Activated CD4-positive, alpha-beta T cell treated with anti-CD3 and anti-CD28 coated beads, Interleukin-2, amount 10 ng/mL, durations not matched to agents 7 days and 5 days (primary cell): Measurements from ENCODE around the gene YOD1. TPM values are rescaled to one million over a fixed set of nuclear protein-coding genes. Genes with fewer than 3 reads are reported as not detected.

Experiments
- CTCF ChIA-PET: fragments of 350-600 bp; sonication (Branson Sonifier 250); formaldehyde crosslinking; loops from one replicate; lab custom pipeline; 2021; ENCODE audit warnings: antibody characterized with exemption; lab: Charles Lee
- POLR2A ChIA-PET: fragments of 350-600 bp; sonication (Branson Sonifier 250); formaldehyde crosslinking; loops from one replicate; lab custom pipeline; 2021; ENCODE audit warnings: antibody characterized with exemption; lab: Charles Lee
- DNase-seq: peaks from one replicate; pipeline ENCODE4 v3.0.0-alpha.2; 2020
- H3K27ac Mint-ChIP-seq: one replicate; pipeline ENCODE4 v1.8.0; 2021; ENCODE audit warnings: mild to moderate bottlenecking, moderate library complexity, mixed read lengths
- H3K27me3 Mint-ChIP-seq: one replicate; pipeline ENCODE4 v1.8.0; 2021; ENCODE audit warnings: mixed read lengths
- H3K36me3 Mint-ChIP-seq: one replicate; pipeline ENCODE4 v1.8.0; 2021; ENCODE audit warnings: low read depth, mixed read lengths
- H3K4me1 Mint-ChIP-seq: one replicate; pipeline ENCODE4 v1.8.0; 2021; ENCODE audit warnings: mixed read lengths
- H3K4me3 Mint-ChIP-seq: one replicate; pipeline ENCODE4 v1.8.0; 2021; ENCODE audit warnings: mild to moderate bottlenecking, moderate library complexity, mixed read lengths
- H3K9me3 Mint-ChIP-seq: one replicate; pipeline ENCODE4 v1.8.0; 2021; ENCODE audit warnings: mixed read lengths
- total RNA-seq, 2 experiments: library from RNA; stranded (reverse); gene quantifications; one replicate each; pipeline ENCODE4 v1.2.3, GENCODE V29; 2021

YOD1 gene
- total RNA-seq, 2 experiments from 2014 or later: 7.3 TPM

DNA sequence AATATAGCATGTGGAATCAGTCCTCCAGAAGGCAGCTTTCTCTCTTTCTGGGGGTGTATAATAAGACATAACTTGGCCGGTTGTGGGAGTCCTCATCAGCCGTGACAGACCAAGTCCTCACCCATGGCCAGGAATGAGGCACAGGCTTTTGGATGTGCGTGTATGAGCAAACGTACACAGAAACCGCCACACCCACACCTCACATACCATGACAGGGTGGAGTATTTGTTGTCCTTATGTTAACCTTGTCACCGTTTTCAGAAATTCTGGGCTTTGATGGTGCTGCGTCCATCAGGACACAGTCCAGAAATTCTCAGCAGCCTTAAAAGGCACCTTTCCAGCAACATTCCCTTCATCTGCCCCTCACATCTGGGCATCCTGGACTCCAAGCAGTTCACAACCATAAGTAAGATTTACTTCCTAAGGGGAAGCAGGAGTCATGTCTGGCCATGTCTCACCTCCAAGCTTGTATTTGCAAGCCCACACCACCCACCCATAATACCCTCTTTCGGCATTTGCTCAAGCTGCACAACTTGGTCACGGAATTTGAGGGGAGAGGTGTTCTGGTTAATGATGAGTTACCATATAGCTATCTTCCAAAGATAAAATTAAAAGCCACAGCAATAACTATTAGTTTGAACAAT, 30.8 kb downstream of the YOD1 start:
- ChIA-PET CTCF (interaction anchor here (0.6 to 1.0 kb wide), 4 partner anchors 12 to 106 kb away, joined by 3 to 4 read pairs (median 3); no protein-coding TSS in a partner anchor), POLR2A (interaction anchor here (0.6 kb wide), 1 partner anchor 9 kb away, joined by 4 read pairs; no protein-coding TSS in a partner anchor)
- H3K27me3 Mint-ChIP-seq: peaks cover 7% of the 10 kb centered on the region
- no peaks in the 10 kb centered on the region for H3K9me3 Mint-ChIP-seq
- H3K4me1 Mint-ChIP-seq: peaks cover 3% of the 10 kb centered on the region
- no peaks in the 10 kb centered on the region for H3K36me3 Mint-ChIP-seq
- no peak overlapping the region for H3K27ac Mint-ChIP-seq
- DNase-seq: no peak
- no peak overlapping the region for H3K4me3 Mint-ChIP-seq

DNA sequence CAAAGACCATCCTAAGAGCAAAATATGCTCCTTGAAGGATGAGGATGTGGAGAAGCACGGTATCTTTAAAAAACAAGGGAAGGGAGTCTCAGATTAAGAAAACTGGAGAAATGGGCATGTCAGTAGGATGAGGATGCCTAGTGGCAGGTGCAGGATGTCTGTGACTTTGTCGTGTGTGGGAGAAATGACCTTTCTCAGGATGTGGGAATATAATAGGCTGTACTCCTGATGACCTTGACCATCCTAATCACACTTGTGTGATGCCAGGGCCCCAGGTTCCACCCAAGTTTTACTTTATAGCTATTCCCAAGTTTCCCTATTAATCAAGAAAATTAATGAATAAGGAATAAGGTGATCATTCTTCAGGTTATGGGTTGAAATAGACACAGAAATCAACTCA, 31.3 kb downstream of the YOD1 start:
- peaks cover 3% of the 10 kb centered on the region for H3K4me1 Mint-ChIP-seq
- H3K36me3 Mint-ChIP-seq: no peaks in the 10 kb centered on the region

DNA sequence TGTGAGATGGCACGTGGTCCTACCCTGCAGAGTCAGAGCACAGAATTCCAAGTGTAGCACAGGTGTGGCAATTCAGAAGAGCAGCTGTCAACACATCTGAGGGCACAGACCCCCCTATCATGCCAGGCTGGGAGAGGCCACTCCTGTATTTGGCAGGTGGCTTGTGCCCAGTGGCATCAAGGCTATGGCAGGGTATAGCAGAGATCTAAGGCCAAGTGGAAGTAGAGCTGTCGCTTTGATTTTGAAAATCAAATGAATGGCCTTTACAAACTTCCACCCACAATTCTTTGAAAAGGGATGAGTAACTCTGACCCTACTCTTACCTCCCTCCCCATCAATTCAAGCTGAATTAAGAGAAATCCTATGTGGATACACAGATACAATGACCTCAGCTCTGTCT, 31.8 kb downstream of the YOD1 start:
- ChIA-PET POLR2A (no interaction called here), CTCF (interaction anchor here (0.9 kb wide), 1 partner anchor 21 kb away, joined by 5 read pairs; no protein-coding TSS in a partner anchor)
- DNase-seq: no peak
- no peaks in the 10 kb centered on the region for H3K36me3 Mint-ChIP-seq
- H3K9me3 Mint-ChIP-seq: no peaks in the 10 kb centered on the region
- no peak overlapping the region for H3K4me3 Mint-ChIP-seq
- peaks cover 3% of the 10 kb centered on the region for H3K4me1 Mint-ChIP-seq
- H3K27ac Mint-ChIP-seq: no peak overlapping the region
- peaks cover 12% of the 10 kb centered on the region for H3K27me3 Mint-ChIP-seq

More for the DNA sequence above, 31.3 kb downstream of the YOD1 start:
- POLR2A ChIA-PET: no interaction called here
- H3K9me3 Mint-ChIP-seq: no peaks in the 10 kb centered on the region
- CTCF ChIA-PET: interaction anchor here (0.6 to 0.9 kb wide), 2 partner anchors 21 to 106 kb away, joined by 4 to 5 read pairs; no protein-coding TSS in a partner anchor
- no peak overlapping the region for H3K4me3 Mint-ChIP-seq
- H3K27ac Mint-ChIP-seq: no peak overlapping the region
- H3K27me3 Mint-ChIP-seq: peaks cover 10% of the 10 kb centered on the region
- DNase-seq: no peak

DNA sequence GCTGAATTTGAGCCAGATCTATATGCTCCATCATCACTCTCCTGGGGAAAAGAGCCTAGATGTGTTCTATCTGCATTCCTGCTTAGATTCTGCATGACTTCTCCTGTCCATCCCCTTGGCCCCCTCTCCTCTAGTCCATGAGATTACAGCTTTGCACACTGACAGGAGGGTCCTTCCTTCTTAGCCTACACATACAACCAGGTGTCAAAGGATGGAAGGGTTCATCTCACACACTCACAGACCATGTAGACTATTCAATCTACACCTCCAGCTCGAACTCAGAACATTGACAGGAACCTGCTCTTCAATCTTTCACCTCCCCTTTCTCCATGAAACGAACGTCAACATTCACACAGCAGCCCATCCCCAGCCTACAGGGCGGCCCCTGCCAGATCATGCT, 32.3 kb downstream of the YOD1 start:
- ChIA-PET CTCF (interaction anchor here (0.9 kb wide), 1 partner anchor 22 kb away, joined by 5 read pairs; no protein-coding TSS in a partner anchor), POLR2A (no interaction called here)
- no peak overlapping the region for H3K27ac Mint-ChIP-seq
- no peak for DNase-seq
- no peak overlapping the region for H3K4me3 Mint-ChIP-seq
- peaks cover 3% of the 10 kb centered on the region for H3K4me1 Mint-ChIP-seq
- no peaks in the 10 kb centered on the region for H3K36me3 Mint-ChIP-seq
- H3K9me3 Mint-ChIP-seq: no peaks in the 10 kb centered on the region
- peaks cover 13% of the 10 kb centered on the region for H3K27me3 Mint-ChIP-seq

DNA sequence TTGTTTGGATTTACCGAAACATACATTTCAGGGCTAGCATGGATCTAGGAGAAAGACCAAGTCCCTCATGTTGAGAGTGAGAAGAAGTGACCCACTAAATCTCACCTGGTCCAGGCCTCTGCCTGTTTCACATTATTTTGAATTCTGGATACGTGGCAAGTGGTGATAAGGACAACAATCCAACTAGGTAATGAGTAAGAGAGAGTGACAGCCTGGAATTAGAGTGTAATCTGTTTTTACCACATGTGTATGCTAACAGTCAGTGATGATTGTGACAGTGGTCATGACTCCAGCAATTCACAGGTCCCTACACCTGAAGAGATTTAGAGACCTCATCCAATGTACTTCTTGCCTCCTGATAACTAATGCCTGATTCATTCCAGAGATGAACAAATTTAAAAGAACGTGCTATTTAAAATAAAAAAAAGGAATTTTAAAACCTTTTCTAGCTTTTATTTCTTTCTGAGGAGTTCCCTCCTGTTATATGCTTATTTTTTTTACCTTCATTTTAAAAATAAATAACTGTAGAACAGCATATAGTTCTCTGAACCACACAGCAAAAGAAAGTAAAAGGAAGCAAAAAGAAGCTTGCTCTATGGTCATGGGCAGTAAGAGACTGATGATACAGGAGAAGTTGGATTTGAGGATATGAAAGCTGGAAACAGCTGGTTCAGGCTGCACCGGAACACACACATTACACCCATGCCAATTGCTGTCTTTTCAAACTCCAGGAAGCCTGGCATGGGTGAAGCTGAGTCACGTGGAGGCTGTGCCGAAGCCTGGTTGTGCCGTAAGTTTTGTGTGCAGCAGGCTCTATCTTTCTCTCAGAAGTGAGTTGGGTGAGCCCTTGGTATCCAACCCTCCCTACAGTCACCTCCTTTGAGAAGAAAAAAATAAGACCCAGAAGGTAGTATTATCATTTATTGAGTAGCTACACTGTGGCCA, 33.1 kb downstream of the YOD1 start:
- POLR2A ChIA-PET: no interaction called here
- Mint-ChIP-seq H3K27ac (no peak overlapping the region), H3K27me3 (peaks cover 20% of the 10 kb centered on the region), H3K4me3 (no peak overlapping the region), H3K4me1 (peaks cover 3% of the 10 kb centered on the region), H3K36me3 (no peaks in the 10 kb centered on the region), H3K9me3 (no peaks in the 10 kb centered on the region)
- CTCF ChIA-PET: no interaction called here
- no peak for DNase-seq

DNA sequence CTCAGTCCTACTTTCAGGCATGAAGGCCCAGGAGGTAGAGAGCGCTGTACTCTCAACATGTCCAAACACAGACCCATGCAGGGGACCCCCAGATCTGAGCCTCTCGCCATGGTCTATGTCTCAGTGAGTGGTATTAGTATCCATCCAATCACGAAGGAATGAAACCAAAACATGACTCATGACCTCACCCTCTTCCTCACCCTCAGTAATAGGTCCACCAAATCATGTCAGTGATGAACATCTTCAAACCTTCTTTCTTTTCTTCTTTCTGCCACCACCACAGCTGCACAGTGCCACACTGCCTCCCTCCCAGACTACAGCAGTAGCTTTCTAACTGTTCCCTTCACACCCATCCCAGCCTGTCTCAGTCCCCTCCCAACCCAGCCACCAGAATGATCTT, 35.2 kb downstream of the YOD1 start:
- H3K9me3 Mint-ChIP-seq: no peaks in the 10 kb centered on the region
- no peak overlapping the region for H3K27ac Mint-ChIP-seq
- ChIA-PET CTCF (no interaction called here), POLR2A (no interaction called here)
- H3K4me3 Mint-ChIP-seq: no peak overlapping the region
- DNase-seq: no peak
- H3K4me1 Mint-ChIP-seq: peaks cover 3% of the 10 kb centered on the region
- H3K36me3 Mint-ChIP-seq: no peaks in the 10 kb centered on the region
- peaks cover 36% of the 10 kb centered on the region for H3K27me3 Mint-ChIP-seq

DNA sequence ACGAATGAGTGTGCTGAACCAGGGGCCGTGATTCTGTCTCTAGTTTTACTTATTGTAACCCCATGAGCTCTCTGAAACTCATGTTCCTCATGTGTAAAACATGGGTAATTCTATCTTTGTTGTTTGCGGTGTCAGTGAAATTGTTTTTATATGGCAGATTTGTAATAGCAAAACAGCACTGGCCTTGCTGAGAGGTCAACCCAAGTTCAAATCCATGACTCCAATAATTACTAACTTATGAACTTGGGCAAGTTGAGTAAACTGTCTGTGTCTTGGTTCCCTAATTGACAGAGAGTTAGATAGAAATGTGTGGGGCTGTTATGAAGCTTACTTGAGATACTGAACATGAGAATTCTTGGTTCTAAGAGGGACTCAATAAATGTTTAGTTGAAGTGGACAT, 36.3 kb downstream of the YOD1 start:
- H3K4me1 Mint-ChIP-seq: peaks cover 3% of the 10 kb centered on the region
- H3K9me3 Mint-ChIP-seq: no peaks in the 10 kb centered on the region
- no peak overlapping the region for H3K4me3 Mint-ChIP-seq
- peaks cover 37% of the 10 kb centered on the region for H3K27me3 Mint-ChIP-seq
- H3K36me3 Mint-ChIP-seq: no peaks in the 10 kb centered on the region
- CTCF ChIA-PET: interaction anchor here (0.9 kb wide), 1 partner anchor 11 kb away, joined by 4 read pairs; no protein-coding TSS in a partner anchor
- no peak overlapping the region for H3K27ac Mint-ChIP-seq
- DNase-seq: no peak
- POLR2A ChIA-PET: no interaction called here

DNA sequence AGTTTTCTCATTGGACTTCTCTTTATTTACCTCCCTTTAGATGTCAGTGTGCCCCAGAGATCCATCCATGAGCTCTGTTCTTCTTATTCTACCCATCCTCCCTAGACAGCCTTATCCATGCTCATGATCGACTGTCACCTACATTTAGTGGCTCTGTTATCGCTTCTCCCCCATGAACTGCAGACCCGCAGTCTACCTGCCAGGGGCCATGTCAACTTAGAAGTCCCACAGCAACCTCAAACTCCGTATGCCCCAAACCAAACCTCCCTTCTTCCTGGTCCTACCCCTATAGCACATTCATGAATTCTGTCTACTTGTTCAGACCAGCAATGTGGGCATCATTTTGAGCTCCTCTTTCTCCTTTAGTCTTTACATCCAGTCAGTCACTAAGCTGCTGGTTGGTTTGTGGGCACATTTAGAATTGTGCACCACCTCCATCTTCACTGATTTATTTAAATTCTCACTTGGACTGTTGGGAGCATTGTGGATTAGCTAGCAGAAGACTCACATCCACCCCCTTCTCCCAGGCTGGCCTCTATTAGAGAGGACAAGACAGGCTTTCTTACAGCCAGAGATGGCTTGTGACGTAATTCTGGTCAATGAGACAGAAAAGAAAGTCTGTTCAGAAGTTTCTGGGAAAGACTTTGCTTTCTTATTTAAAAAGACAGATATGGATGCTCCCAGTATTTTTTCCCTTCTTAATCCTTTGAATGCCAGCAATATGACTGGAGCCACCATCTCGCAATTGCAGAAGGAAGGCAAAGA, 37.5 kb downstream of the YOD1 start:
- no peak overlapping the region for H3K4me3 Mint-ChIP-seq
- H3K4me1 Mint-ChIP-seq: peaks cover 3% of the 10 kb centered on the region
- H3K27me3 Mint-ChIP-seq: peaks cover 31% of the 10 kb centered on the region
- H3K9me3 Mint-ChIP-seq: no peaks in the 10 kb centered on the region
- ChIA-PET POLR2A (no interaction called here), CTCF (no interaction called here)
- H3K36me3 Mint-ChIP-seq: no peaks in the 10 kb centered on the region
- no peak for DNase-seq
- H3K27ac Mint-ChIP-seq: no peak overlapping the region

DNA sequence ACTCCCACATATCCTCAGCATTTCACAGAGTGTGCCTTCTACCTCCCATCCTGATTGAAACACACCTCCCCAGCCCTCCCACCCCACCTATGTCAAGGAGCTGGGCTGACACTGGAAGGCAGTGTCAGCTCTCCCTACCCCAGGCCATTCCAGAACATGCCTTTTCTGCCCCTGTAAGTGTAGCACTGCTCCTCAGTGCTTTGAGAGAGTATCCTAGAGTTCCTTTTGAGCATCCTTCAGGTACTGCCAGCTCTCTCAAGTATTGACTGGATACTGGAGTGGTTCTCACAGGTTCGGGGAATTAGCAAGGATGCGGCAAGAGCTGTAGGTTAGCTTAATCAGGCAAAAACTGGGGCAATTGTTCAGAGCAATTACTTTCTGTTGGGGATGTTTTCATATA, 40.3 kb downstream of the YOD1 start:
- Mint-ChIP-seq H3K4me1 (no peaks in the 10 kb centered on the region), H3K4me3 (no peak overlapping the region), H3K9me3 (no peaks in the 10 kb centered on the region), H3K36me3 (no peaks in the 10 kb centered on the region), H3K27me3 (peaks cover 40% of the 10 kb centered on the region), H3K27ac (no peak overlapping the region)
- POLR2A ChIA-PET: no interaction called here
- DNase-seq: no peak
- CTCF ChIA-PET: interaction anchor here (0.6 to 0.8 kb wide), 3 partner anchors 11 to 28 kb away, joined by 3 to 4 read pairs (median 3); no protein-coding TSS in a partner anchor

DNA sequence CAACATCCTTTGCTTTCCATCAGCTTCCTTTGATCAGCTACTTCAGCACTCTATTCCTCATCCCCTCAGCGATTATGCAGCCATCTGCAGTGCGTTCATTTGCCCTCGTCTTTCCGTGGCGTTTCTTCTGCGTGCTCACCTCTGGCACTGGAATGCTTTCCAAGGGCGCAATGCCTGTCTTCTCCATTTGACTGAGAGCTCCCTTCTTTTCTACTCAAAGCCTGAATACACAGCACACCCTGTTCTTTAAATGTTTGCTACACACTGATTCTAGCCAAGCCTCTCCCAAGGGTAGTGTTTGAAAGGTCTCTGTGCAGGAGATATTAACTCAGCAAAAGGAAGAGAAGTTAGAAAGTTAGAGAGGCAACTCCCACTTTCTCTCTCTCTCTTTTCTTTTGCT, 41.1 kb downstream of the YOD1 start:
- Mint-ChIP-seq H3K4me3 (no peak overlapping the region), H3K4me1 (no peaks in the 10 kb centered on the region), H3K27ac (no peak overlapping the region), H3K9me3 (no peaks in the 10 kb centered on the region), H3K36me3 (no peaks in the 10 kb centered on the region), H3K27me3 (peaks cover 42% of the 10 kb centered on the region)
- CTCF ChIA-PET: interaction anchor here (0.6 to 0.8 kb wide), 2 partner anchors 135 to 469 kb away, joined by 3 to 6 read pairs; no protein-coding TSS in a partner anchor
- POLR2A ChIA-PET: no interaction called here
- DNase-seq: no peak

DNA sequence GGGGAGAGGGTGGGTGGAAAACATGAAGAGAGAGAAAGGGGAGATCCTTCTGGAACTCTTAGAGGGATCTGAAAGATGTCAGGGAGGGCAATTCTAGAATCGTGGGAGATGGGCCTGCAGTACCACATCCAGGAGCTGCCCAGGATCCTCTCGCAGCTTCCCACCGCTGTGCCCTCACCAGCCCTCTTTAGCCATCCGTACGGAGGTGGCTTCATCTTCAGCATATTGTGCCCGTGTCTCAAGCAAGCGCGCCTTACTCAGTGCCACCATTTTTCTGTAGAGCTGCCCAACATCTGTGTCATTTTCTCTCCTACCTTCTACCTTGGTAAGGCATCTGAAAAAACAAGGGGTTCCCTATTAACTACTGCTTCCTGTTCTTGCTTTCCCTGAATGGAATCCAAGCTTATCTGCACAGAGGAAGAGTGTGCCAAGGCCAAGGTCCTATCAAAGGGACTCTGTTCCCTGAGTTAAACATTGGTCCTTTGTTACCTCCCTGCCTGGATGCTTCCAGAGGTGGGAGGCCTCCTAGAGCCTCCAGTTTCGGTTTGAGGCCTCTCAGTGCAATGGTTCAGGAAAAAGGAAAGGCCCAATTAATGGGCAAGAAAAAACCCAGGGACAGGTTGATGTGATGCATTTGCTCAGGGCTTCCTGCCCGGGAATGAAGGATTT, 41.7 kb downstream of the YOD1 start:
- ChIA-PET POLR2A (no interaction called here), CTCF (interaction anchor here (0.6 to 0.8 kb wide), 2 partner anchors 135 to 469 kb away, joined by 3 to 6 read pairs; no protein-coding TSS in a partner anchor)
- Mint-ChIP-seq H3K36me3 (no peaks in the 10 kb centered on the region), H3K27me3 (peaks cover 42% of the 10 kb centered on the region), H3K4me1 (no peaks in the 10 kb centered on the region), H3K27ac (no peak overlapping the region), H3K9me3 (no peaks in the 10 kb centered on the region), H3K4me3 (no peak overlapping the region)
- DNase-seq: no peak
